GM12891 (cell line): ENCODE data around the gene ERN1.
"Not testable (repeated sequence)": the region's sequence is repeated elsewhere in the genome, so short reads cannot be mapped to it uniquely, and the experiment has no call there.

Experiments
- DNase-seq: peaks from one replicate; pipeline ENCODE4 v3.0.0; 2011; ENCODE audit warnings: low spot score; ENCODE audit not compliant: insufficient read length
- FAIRE-seq: peaks from 2 replicates; lab custom pipeline; 2011; peaks lifted over from hg19 to GRCh38; lab: Jason Lieb, UNC
- PAX5 ChIP-seq: IDR thresholded peaks from 2 replicates; pipeline ENCODE4 v1.6.1; 2011; ENCODE audit warnings: low read length, moderate library complexity, mild to moderate bottlenecking; ENCODE audit not compliant: insufficient read depth, severe bottlenecking
- POLR2A ChIP-seq: IDR thresholded peaks from 2 replicates; pipeline ENCODE4 v1.6.1; 2011; ENCODE audit warnings: low read depth, low read length, control low read depth
- POLR2AphosphoS5 ChIP-seq: IDR thresholded peaks from 2 replicates; pipeline ENCODE4 v1.6.1; 2011; ENCODE audit warnings: low read depth, low read length, control low read depth
- POU2F2 ChIP-seq: IDR thresholded peaks from 2 replicates; pipeline ENCODE4 v1.6.1; 2011; ENCODE audit warnings: low read depth, mild to moderate bottlenecking, control low read depth, low read length, moderate library complexity
- SPI1 ChIP-seq: IDR thresholded peaks from 2 replicates; pipeline ENCODE4 v1.6.1; 2011; ENCODE audit warnings: low read depth, low read length, control low read depth
- TAF1 ChIP-seq: IDR thresholded peaks from 2 replicates; pipeline ENCODE4 v1.6.1; 2011; ENCODE audit warnings: low read depth, low read length, control low read depth

ERN1 gene

GRCh38 chr17:64009571-64010402 lies 120.2 kb downstream of the ERN1 start:
- no peak for FAIRE-seq
- no peak for DNase-seq
- TF ChIP-seq POU2F2 (no peak), POLR2AphosphoS5 (no peak), POLR2A (no peak), SPI1 (no peak), TAF1 (no peak), PAX5 (no peak)

DNA sequence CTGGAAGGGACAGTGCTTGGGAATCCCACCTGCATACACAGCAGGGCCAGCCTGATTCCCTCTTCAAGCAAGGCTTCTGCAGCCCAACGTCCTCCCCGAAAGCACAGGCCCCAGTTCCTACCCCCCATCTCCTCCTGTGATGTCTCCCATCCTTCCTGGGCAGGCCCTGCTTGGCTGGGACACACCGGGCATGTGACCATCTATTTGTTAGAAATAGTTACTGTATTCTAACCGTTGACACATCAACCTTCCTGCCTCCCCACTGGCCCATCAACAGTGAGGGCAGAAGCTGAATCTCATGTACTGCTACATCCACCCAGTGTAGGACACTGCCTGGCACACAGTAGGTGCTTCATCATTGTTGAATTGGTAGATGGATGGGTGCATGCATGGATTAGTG lies 121.1 kb downstream of the ERN1 start:
- FAIRE-seq (no peak), DNase-seq (no peak)
- TF ChIP-seq SPI1, result no peak
- TF ChIP-seq POLR2AphosphoS5, result no peak
- no peak for TF ChIP-seq POLR2A
- TF ChIP-seq POU2F2, result no peak
- TF ChIP-seq TAF1, result no peak
- TF ChIP-seq PAX5, result no peak

DNA sequence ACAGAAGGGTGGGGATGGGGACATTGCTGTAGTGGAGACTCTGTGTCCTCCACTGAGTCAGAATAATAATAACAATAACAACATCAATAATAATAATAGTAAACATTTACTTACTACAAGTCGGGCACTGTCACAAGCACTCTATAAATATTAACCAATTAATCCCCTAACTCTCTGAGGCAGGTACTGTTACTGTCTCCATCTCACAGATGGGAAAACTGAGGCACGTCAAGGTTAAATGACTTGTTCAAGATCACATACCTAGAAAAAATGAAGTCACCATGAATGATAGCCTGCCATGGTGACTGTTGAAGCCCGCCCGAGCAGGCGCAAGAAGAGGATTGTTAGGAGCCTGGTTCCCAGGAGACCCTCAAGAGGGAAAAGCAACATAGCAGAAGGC lies 121.6 kb downstream of the ERN1 start:
- TF ChIP-seq SPI1, result no peak
- no peak for TF ChIP-seq TAF1
- no peak for TF ChIP-seq POLR2A
- no peak for TF ChIP-seq PAX5
- TF ChIP-seq POLR2AphosphoS5, result no peak
- no peak for TF ChIP-seq POU2F2
- no peak for DNase-seq
- no peak for FAIRE-seq

DNA sequence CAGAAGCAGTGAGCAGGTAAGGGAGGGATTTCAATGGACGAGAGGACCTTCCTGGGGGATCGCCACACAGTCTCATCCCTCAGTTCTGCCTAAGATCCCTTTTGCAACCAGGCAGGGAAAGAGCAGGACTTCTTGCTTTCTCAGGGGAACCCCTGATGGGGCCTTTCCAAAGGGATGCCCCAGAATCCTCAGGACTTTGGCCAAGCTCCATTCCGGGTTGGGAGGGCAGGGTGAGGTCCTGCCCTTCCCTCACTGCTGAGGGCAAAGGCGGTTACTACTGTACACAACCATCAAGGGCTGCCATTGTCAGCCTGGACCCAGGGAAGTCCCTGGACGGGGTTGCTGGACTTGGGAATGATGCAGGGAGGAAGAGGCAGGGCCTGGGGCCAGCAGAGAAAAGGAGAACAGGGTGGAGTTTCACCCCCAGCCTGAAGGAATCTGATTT lies 122.1 kb downstream of the ERN1 start:
- no peak for TF ChIP-seq TAF1
- no peak for TF ChIP-seq POLR2AphosphoS5
- TF ChIP-seq POLR2A, result no peak
- FAIRE-seq (no peak), DNase-seq (no peak)

GRCh38 chr17:64007089-64007837 lies 122.7 kb downstream of the ERN1 start:
- DNase-seq, FAIRE-seq: not testable (repeated sequence)

- no peak for TF ChIP-seq POLR2A
- DNase-seq (no peak), FAIRE-seq (no peak)
Measured at GRCh38 chr17:64006361-64007088, 123.4 kb downstream of the ERN1 start.

DNA sequence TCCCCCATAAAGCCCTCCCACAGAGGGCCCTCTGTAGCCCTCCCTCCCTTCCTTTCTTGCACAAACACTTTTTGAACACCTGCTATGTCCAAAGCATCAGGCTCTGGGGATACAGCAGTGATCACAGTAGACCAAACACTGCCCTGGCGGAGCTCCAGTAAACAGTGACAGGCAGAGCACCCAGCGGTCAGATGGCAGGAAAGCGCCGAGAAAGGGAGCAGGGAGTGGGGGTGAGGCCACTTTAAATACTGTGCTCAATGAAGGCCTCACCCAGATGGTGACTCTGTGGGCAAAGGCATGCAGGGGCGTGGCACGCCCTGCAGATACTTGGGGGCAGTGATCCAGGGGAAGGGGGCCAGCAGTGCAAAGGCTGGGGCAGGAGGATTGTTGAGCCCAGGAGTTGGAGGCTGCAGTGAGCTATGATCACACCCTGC lies 124.2 kb downstream of the ERN1 start:
- no peak for DNase-seq
- no peak for FAIRE-seq
- TF ChIP-seq POLR2AphosphoS5 (no peak), TAF1 (no peak), POU2F2 (no peak), PAX5 (no peak), POLR2A (no peak), SPI1 (no peak)

- no peak for TF ChIP-seq SPI1
- TF ChIP-seq POU2F2, result no peak
- no peak for TF ChIP-seq POLR2A
- no peak for TF ChIP-seq TAF1
- no peak for TF ChIP-seq POLR2AphosphoS5
- no peak for TF ChIP-seq PAX5
- DNase-seq (no peak), FAIRE-seq (no peak)
Measured at GRCh38 chr17:64004903-64005733, 124.8 kb downstream of the ERN1 start.

GRCh38 chr17:64004218-64004770 lies 125.7 kb downstream of the ERN1 start:
- FAIRE-seq (no peak), DNase-seq (no peak)
- TF ChIP-seq PAX5, result no peak

DNA sequence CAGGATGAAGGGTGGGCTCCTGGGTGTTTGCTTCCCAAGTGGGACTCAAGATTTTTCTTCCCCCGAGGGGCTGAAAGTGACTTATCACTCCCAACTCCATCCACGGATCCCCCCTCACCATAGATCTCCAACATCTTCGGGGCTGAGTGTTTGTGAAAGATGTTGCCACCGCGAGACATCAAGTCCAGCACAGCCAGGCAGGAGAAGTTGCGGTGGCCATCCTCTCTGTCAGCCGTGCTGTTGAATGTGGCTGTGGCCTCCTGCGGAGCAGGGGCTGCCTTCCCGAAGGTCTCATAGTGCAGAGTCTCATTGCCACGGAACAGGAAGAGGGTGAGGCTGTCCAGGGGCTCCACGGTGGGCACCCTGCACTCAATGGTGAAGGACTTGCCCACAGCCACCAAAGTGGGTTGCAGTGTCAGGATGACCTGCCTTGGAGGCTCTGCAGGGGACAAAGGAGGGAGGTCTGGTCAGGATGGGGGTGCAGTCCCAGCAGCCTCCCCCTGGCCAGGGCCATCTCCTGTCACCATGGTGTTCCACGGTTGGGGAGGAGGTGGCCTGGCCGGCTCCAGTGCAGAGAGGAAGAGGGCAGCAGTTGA lies 126.3 kb downstream of the ERN1 start:
- DNase-seq (no peak), FAIRE-seq (no peak)
- TF ChIP-seq TAF1 (no peak), SPI1 (no peak), POLR2A (no peak), PAX5 (no peak), POU2F2 (no peak), POLR2AphosphoS5 (no peak)
